Stimulated activated CD4-positive, alpha-beta T cell treated with anti-CD3 and anti-CD28 coated beads, Interleukin-15, amount 100 ng/mL, for 24 hours (primary cell): ENCODE data around the gene CEP170B.
A peak's percentile ranks its signal among the peaks of the same experiment; 100 is the strongest.
"Not testable (repeated sequence)": the region's sequence is repeated elsewhere in the genome, so short reads cannot be mapped to it uniquely, and the experiment has no call there.

Source experiments
- DNase-seq: peaks from one replicate; pipeline ENCODE4 v3.0.0-alpha.2; 2020

The CEP170B gene

DNA sequence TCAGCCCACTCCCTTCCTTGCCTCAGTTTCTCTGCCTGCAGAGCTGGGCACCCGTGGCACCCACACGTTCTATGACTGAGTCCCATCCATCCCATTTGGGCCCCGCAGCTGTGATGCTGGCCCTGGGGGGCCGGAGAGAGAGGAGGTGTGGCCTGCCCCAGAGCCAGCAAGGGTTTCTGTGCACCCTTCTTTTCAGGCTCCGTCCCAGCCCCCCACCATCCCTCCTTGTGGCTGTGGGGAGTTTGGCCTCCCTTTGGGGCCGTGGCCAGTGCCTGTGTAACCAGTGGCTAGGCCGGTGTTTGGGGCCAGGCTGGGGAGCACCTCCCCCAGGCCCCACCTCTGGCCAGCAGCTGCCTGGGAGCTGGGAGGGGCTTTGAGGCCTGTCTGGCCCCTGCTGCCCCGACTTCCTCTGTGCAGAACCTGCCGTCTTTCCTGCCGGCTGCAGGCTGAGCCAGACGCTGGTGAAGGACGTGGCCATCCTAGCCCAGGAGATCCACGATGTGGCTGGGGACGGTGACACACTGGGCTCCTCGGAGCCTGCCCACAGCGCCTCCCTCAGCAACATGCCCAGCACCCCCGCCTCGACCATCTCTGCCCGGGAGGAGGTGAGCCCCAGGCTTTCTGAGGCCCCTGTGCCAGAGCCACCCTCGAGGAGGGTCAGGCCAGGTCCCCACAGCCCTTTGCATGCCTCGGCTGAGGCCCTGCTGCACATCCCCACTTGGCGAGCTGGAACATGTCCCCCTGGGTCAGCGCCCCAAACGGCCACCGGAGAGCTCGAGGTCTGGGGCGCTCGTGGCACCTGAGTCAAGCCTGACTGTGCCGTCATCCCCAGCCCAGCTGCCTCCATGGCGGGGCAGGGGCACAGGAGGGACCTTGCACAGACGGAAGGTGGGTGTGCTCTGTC, 27.7 kb downstream of the CEP170B start:
- peak; percentile 2 for DNase-seq

DNA sequence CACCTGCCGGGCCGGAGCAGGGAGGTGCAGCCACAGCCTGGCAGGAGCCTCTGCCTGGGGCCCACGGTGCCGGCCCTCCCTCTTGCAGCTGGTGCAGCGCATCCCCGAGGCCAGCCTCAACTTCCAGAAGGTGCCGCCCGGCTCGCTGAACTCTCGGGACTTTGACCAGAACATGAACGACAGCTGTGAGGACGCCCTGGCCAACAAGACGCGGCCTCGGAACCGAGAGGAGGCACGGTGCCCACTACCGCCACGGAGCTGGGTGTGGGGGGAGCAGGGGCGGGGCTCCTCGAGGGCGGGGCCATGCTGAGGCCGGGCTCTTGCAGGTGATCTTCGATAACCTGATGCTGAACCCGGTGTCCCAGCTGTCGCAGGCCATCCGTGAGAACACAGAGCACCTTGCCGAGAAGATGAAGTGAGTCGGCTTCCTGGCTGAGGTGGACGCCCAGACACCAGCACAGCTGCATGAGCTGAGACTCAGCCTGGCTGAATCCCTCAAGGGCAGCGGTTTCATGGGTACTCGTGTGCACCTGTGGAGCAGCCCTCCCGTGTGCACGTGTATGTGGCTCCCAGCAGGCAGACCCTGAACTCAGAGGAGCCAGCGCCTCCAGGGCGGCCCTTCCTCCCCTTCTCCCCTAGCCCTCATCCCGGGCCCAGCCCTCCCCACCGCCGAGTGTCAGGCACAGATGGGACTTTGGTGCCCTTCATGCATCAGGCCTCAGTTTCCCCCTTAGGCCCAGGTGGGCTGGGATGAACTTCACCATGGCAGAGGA, 28.6 kb downstream of the CEP170B start:
- no peak for DNase-seq

DNA sequence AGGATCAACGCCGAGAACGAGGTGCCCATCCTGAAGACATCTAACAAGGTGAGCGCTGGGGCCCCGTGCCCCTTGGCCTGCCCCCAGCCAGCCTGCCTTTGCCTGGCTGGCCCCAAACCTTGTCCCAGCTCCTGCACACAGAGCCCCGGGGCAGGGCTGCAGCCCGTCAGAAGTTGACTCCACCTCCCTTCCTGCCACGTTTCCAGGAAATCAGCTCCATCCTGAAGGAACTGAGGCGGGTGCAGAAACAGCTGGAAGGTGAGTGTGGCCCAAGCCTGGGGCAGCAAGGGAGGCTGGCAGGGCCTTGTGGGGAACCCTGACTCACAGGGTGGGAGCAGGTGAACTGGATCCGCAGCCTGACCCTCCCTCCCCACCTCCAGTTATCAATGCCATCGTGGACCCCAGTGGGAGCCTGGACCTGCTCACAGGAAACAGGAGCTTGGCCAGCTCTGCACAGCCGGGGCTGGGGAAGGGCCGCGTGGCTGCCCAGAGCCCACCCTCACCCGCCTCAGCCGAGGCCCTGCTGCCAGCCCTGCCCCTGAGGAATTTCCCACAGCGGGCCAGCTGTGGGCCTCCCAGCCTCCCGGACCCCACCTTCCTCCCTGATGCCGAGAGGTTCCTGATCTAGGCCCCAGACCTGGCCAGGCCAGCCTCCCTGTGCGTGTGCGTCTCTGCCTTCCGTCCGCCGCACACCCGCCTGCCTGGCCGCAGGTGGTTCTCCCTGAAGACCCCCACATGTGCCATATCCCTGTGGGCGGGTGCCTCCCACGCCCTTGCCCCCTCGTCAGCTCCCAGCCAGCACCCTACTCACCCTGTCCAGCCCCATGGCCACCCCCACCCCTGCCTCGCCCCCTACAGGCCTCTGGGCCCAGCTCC, 29.5 kb downstream of the CEP170B start:
- DNase-seq: no peak

DNA sequence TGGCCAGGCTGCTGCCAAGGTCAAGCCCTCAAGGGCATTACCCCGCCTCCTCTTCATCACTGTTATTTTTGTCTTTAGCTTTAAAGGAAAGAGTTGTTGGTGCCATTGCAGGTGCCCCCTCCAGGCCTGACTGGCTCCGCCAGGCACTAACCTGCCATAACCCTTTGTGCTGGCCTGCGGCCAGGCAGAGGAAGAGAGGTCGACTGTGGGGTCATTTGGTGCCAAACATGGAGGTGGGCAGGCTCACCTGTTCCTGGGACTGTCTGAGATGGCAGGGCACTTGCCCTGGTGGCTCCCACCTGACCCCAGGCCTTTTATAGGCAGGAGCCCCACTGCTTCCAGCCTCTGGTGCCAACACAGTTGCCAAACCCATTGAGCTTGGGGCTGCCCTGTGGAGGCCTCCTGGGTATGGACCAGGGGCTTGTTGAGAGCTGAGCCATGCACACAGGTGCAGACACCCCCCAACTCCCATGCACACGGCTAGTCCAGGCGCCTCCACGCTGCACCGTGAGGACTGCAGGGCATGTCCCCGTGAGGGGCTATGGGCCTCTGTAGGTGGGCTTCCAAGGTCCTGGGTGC, 30.2 kb downstream of the CEP170B start:
- DNase-seq: no peak

DNA sequence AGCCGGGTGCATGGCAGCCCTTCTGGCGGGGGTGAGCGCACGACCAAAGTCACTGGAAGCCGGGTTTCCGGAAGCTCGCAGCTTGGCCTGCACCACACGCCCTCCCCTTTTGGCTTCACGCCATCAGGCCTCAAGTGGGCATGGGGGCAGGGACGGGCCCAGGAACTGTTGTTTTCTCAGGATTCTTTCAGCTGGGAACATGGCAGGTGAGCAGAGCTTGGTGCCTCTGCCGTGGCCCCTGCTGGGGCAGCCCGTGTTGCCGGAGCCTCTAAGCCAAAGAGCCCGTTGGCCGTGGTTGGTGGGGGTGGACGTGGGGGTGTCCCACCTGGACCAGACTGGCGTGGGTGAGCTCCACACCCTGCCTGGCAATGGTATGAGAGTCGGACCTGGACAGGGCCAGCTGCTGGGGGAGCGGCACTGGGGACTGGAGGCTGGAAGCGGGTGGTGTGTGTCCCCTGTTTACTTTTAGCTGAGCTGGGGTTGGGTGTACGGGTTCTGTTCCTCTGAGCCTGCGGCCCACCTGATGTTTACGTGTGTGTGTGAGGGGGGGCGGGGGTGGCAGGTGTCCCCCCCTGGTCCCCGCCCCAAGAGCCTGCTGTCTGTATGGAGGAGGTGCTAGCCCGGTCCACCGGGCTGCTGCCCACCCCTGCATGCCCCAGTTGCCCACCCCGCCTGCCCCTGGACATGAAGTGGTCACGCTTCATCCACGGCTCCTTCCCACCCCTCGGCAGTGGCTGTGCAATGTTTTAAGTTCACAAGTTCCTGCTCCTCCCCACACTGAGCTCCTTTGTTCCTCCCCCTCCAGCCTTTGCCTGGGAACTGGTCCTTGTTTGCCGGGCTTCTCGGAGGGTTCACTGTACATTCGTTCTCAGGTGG, 31.0 kb downstream of the CEP170B start:
- peak; percentile 1 for DNase-seq

DNA sequence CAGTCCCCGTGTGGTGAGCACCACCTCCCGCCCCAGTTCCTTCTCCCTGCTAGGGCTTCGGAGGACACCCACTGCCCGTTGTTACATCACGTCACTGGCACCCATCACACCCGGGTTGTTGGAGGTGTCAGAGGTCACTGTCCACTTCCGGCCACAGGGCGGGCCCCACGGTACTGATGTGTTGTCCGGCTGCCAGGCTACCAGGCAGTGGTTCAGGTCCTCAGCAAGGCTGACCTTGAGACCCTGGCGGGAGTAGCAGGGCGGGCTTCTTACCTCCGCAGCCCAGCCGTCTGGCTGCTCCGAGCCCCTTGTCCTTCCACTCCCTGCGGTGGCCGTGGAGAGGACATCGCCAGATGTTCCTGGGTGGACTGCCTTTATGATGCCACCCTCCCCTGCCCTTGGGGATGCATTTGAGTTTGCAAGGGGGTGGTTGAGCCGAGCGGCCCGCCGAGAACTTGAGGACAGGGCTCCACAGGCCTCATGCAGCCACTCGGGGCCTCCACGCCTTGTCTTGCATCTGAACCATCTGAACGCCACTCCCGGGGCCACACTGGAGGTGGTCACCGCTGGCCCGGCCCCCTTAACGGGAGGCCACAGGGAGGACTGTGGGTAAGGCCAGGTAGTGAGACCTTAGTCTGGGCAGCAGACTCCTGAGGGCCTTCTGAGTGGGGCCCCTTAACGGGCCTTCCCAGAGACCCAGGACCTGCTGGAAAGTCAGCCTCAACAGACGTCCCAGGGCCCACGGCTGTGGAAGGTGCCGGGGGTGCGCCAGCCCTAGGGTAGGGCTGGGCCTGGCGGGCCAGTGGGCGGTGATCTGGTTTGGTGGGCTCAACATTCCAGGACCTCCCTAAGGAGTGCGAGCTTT, 32.5 kb downstream of the CEP170B start:
- no peak for DNase-seq

DNA sequence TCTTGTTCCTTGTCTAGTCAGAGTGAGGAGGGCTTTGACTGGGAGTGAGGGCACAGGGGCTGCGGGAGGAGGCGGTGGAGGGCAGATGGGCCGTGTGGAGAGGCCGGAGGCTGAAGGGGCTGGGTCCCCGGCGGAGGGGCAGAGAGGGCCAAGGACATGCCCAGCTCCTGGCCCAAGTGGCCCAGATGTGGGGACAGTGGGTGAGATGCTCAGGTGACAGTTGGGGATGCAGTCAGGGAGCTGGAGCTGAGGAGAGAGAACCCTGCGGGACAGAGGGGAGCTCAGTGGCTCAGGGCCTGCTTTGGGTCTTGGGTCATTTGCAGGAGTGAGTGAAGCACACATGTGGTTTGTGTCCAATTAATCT, 33.1 kb downstream of the CEP170B start:
- DNase-seq: no peak

DNA sequence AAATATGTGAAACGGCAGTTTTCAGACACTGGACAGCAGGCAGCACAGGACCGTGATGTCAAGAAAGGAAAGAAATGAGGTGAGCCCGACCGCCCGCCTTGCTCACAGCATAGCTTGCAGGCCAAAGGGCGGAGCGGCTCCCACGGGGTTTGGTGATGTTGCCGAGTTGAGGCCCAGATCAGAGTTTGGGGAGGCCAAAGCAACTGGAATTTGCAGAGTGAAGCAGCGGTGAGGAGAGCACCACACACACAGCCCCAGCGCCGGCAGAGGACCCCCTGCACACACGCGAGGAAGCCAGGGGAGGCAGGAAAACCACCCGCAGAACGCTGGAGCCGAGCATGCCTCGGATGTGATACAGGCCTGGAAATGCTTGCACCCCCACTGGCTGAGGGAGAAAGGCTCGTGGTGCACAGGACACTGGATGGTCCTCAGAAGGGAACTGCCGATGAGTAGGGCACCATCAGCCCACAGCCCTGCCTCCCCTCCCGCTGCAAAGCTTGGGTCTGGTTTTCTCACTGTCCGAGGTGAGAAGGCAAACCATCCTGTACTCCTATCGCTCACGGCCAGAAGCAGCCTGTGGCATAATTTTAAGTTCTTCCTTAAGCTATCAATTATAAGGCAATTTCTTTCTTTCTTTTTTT, 33.9 kb downstream of the CEP170B start:
- no peak for DNase-seq

DNA sequence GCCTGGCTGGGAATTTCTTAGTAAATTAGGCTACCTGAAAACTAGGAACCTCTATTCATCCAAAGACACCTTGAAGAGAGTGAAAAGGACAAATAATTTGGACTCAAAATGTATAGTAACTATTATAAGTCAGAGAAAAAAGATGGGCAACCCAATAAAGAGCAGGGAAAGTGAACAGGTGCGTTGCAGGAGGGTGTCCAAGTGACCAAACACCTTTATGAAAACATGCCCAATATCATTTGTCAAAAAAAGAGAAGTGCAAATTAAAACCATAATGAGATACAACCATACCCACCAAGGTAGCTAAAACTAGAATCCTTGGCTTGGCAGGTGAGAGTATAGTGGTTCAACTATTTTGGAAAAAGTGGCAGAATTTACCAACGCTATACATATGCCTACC, 34.7 kb downstream of the CEP170B start:
- DNase-seq: no peak

DNA sequence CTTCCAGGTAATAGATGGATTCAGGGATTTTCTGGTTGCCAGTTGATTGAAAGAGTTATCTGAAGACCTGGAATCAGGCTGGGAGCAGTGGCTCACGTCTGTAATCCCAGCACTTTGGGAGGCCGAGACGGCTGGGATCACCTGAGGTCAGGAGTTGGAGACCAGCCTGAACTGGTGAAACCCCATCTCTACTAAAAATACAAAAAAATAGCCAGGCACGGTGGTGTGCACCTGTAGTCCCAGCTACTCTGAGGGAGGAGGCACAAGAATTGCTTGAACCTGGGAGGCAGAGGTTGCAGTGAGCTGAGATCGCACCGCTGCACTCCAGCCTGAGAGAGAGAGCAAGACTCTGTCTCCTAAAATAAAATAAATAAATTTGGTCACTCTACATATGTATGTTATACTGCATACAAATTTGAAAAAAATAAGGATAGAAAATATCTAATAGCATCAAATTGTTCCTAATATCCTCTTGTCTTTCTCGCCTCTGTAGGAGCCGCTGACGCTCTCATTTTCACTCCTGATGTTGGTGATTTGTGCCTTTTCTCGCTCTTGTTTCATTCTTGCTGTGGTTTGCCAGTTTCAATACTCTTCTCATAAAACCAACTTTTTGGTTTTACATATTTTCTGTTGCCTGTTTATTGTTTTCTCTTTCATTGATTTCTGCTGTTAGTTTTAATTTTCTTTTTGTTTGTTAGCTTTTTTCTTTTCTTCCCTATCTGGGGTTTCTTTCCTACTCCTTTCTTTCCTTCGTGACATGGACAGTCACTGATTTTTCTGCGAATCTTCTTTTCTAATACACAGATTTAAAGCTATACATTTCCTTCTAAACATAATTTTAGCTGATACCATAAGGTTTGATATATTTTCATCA, 35.8 kb downstream of the CEP170B start:
- DNase-seq: no peak

DNA sequence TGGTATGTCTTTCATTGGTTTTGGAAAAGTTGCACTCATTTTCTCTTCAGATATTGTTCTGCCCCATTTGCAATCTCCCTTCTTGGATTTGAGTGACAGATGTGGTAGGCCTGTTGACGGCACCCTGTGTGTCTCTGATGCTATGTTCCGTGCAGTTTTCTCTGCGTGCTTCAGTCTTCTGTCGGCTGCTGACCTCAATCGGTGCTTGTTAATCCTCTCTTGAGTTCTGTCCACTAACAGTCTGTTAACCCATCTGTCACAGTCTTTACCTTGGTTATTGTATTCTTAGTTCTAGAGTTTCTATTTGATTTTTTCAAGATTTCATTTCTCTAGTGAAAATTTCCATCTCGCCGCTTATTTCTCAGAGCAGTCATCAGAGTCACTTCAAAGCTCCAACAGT, 38.9 kb downstream of the CEP170B start:
- no peak for DNase-seq

DNA sequence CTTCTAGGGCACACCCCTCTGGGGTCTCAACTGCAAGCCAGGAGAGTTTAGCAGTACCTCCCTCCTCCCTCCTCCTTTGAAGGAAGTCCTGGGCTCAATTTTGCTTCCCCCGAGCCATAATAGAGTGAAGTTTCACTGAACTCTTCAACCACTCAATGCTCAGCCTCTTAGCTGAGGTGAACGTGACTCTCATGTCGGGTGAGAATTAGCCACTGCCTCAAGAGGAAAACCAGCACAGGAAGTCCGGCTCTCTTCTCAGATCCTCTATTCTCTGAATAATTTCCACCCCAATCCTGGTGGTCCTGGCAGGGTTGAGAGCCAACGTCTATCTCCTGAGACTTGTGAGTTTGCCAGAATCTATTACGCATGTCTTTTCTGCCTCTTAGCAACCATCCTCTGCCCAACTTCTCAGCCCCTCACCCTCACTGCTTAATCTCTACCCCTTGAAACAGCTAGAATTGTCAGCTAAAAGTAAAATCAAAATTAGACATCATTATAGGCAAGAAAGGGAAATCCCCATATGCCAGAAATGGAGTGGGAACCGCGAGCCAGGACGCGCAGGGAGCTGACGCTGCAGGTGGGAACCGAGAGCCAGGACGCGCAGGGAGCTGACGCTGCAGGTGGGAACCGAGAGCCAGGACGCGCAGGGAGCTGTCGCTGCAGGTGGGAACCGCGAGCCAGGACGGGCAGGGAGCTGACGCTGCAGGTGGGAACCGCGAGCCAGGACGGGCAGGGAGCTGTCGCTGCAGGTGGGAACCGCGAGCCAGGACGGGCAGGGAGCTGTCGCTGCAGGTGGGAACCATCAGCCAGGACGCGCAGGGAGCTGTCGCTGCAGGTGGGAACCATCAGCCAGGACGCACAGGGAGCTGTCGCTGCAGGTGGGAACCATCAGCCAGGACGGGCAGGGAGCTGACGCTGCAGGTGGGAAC, 39.8 kb downstream of the CEP170B start:
- DNase-seq: not testable (repeated sequence)

DNA sequence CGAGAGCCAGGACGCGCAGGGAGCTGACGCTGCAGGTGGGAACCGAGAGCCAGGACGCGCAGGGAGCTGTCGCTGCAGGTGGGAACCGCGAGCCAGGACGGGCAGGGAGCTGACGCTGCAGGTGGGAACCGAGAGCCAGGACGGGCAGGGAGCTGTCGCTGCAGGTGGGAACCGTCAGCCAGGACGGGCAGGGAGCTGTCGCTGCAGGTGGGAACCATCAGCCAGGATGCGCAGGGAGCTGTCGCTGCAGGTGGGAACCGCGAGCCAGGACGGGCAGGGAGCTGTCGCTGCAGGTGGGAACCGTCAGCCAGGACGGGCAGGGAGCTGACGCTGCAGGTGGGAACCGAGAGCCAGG, 40.5 kb downstream of the CEP170B start:
- not testable (repeated sequence) for DNase-seq

DNA sequence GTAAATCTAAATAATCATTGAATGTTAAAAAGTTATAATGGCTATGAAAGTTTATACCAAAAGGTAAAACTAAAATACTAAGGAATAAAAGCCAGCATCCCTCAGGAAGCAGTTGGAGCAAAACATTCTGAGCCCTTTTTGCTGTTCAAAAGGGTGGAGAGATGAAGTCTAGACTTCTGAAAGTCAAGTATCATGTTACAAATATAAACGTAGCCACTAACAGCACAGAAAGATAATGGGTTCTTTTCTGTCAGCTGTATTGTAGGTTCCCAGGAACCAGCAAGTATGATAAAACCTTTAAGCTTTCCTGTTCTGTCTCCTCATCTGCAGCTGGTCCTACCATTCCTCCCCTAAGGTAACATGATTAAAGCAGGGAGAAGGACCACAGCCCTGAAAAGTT, 43.2 kb downstream of the CEP170B start:
- DNase-seq: no peak

DNA sequence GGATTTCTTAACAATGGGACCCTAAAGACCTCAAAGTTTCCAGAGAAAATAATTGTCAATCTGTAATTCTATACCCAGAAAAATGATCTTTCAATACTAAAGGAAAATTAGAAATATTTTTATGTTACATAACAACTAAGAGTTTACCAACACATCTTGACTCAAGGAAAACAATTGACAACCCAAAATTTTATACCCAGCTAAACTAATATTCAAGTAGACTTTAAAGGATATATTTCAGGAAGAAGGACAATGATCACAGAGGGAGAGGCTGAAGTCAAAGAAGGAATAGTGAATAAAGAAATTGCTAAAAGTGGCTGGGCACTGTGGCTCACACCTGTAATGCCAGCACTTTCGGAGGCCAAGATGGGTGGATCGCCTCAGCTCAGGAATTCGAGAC, 47.0 kb downstream of the CEP170B start:
- DNase-seq: no peak

DNA sequence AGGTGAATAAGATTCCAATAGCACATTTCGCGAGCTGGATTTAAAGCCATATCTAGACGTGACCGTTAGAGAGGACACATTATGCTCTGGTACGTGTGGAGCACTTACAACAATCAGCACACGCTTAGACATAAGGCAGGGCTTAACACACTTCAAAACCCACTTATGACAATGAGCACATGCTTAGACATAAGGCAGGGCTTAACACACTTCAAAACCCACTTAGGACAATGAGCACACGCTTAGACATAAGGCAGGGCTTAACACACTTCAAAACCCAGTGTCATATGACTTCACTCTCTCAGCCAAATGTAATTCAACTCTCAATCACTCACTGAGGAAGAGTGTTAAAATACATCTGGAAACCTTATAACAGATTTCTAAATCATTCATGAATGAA, 48.4 kb downstream of the CEP170B start:
- DNase-seq: no peak

DNA sequence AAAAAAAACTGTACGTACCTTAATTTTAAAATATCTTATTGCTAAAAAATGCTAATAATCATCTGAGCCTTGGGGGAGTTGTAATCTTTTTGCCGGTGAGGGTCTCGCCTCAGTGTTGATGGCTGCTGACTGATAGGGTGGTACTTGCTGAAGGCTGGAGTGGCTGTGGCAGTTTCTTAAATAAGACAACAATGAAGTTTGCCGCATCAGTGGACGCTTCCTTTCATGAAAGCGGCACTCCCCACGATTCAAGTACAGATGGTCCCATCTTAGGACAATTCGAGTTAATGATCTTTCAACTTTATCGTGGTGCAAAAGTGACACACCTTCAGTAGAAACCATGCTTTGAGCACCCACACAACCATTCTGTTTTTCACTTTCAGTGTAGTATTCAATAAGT, 52.0 kb downstream of the CEP170B start:
- DNase-seq: no peak

DNA sequence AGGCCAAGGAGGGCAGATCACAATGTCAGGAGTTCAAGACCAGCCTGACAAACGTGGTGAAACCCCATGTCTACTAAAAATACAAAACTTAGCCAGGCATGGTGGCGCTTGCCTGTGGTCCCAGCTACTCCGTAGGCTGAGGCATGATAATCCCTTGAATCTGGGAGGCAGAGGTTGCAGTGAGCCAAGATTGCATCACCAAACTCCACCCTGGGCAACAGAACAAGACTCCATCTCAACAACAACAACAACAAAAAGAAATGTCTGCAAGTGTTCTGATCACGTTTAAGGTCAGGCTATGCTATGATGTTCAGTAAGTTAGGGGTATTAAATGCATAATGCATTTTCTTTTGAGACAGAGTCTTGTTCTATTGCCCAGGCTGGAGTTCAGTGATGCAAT, 52.9 kb downstream of the CEP170B start:
- DNase-seq: no peak
